ENCODE measurements around the gene BABAM2. TPM values are rescaled to one million over a fixed set of nuclear protein-coding genes. Genes with fewer than 3 reads are reported as not detected.

Gene BABAM2
- total RNA-seq, 1 experiment from 2014 or later, result 27.1 TPM

GRCh38 chr2:28227498-28227897, 337.0 kb downstream of the BABAM2 start:
- Mint-ChIP-seq H3K4me3 (no peak overlapping the region), H3K9me3 (no peaks in the 10 kb centered on the region), H3K27me3 (ENCODE audit: low read depth) (no peaks in the 10 kb centered on the region; the same call in 1 of the 2 replicates), H3K4me1 (peaks cover 9 to 12% of the 10 kb centered on the region in 2 experiments), H3K36me3 (ENCODE audit: insufficient read depth in 1 of 3, low read depth in 3 of 3) (no peaks in the 10 kb centered on the region), H3K27ac (no peak overlapping the region)
- no peak overlapping the region for H3K4me2 ChIP-seq (ENCODE audit: insufficient read depth, insufficient read length, low read length)
- H3K18ac ChIP-seq (ENCODE audit: insufficient read length, low read depth, low read length), result no peak overlapping the region
- H3K9ac ChIP-seq (ENCODE audit: extremely low read depth, insufficient read length, low read length), result no peak overlapping the region
- H3K23ac ChIP-seq (ENCODE audit: insufficient read length, low read depth, low read length), result no peak overlapping the region
- no peak overlapping the region for H4K91ac ChIP-seq (ENCODE audit: insufficient read length, low read depth, low read length)
- no peak overlapping the region for H2BK120ac ChIP-seq (ENCODE audit: low read depth, low read length, poor library complexity, severe bottlenecking)
- H4K8ac ChIP-seq (replicated peaks; ENCODE audit: insufficient read length, low read depth, low read length), result no peak overlapping the region
- H4K5ac ChIP-seq (ENCODE audit: insufficient read length, low read depth, low read length), result no peak overlapping the region
- no peak overlapping the region for H3K14ac ChIP-seq (ENCODE audit: insufficient read depth, low read length)
- H4K20me1 ChIP-seq (ENCODE audit: control insufficient read depth, insufficient read depth, insufficient read length), result no peaks in the 10 kb centered on the region
- H3K79me1 ChIP-seq (ENCODE audit: insufficient read depth, low read depth, low read length, poor library complexity, severe bottlenecking), result no peaks in the 10 kb centered on the region
- H2BK5ac ChIP-seq (ENCODE audit: insufficient read length, low read length), result no peak overlapping the region
- no peak for TF ChIP-seq CTCF (conservative IDR thresholded peaks at IDR 0.05)
- H2BK15ac ChIP-seq (ENCODE audit: low read depth, low read length), result no peak overlapping the region
- H3K9me3 ChIP-seq (ENCODE audit: control insufficient read depth, low read depth, low read length), result no peaks in the 10 kb centered on the region
- no peak overlapping the region for H3K56ac ChIP-seq (ENCODE audit: insufficient read length, low read depth, low read length)
- no peaks in the 10 kb centered on the region for H3K4me1 ChIP-seq (ENCODE audit: insufficient read depth, low read length)
- H3K23me2 ChIP-seq (ENCODE audit: insufficient read length, low read depth, low read length, poor library complexity, severe bottlenecking), result no peaks in the 10 kb centered on the region
- H2BK20ac ChIP-seq (ENCODE audit: low read depth, low read length, poor library complexity, severe bottlenecking), result no peak overlapping the region
- no peak overlapping the region for H2AFZ ChIP-seq (ENCODE audit: low read length)
- no peaks in the 10 kb centered on the region for H3K79me2 ChIP-seq (ENCODE audit: insufficient read depth, low read length)
- no peak overlapping the region for H3K4ac ChIP-seq (ENCODE audit: low read depth, low read length)
- H3K27ac ChIP-seq (ENCODE audit: insufficient read length, low read depth, low read length), result no peak overlapping the region
- no CpG with 5 or more reads among the region's 3 CpGs for WGBS (ENCODE audit: extremely low coverage, insufficient read length, low lambda C conversion rate)
- H2AK5ac ChIP-seq (ENCODE audit: insufficient read length, low read length), result no peak overlapping the region
- no peak overlapping the region for H2BK12ac ChIP-seq (ENCODE audit: insufficient read length, low read depth, low read length)
- DNase-seq, result no peak
- no peak overlapping the region for H3T11ph ChIP-seq (ENCODE audit: low read length)
- H3K27me3 ChIP-seq (ENCODE audit: insufficient read depth, low read length), result no peaks in the 10 kb centered on the region

All from H9 (cell line).